GM12878 (cell line): ENCODE results near the gene TMC6. TPM values are rescaled to one million over a fixed set of nuclear protein-coding genes. Genes with fewer than 3 reads are reported as not detected.

Experiments used
- ATAC-seq: fragments of 200-7000 bp; cut with Tn5 transposase; 3 replicates; pipeline ENCODE4 v1.9.1; 2020; ENCODE audit warnings: mild to moderate bottlenecking, moderate library complexity
- BruUV-seq: library from RNA; stranded (reverse); fragments of 400-500 nt; replicated peaks from 2 replicates; lab custom pipeline; 2021; lab: Mats Ljungman, UMichigan
- CTCF ChIA-PET: fragments of 300-600 bp; sonication (Branson Sonifier 250); formaldehyde crosslinking; extraction: SDS; loops from one replicate; lab custom pipeline; 2021; ENCODE audit warnings: inconsistent platforms; lab: Yijun Ruan, JAX
- POLR2A ChIA-PET: fragments of 350-600 bp; formaldehyde crosslinking; extraction: SDS; loops from one replicate; lab custom pipeline; 2021; ENCODE audit warnings: inconsistent platforms; lab: Charles Lee
- RAD21 ChIA-PET: fragments of 300-600 bp; sonication (Branson Sonifier 250); formaldehyde crosslinking; loops from one replicate; lab custom pipeline; 2023; ENCODE audit warnings: antibody characterized with exemption; ENCODE audit not compliant: unreplicated experiment; lab: Charles Lee
- SMC1A ChIA-PET: fragments of 300-600 bp; sonication (Branson Sonifier 250); formaldehyde crosslinking; loops from one replicate; lab custom pipeline; 2023; ENCODE audit not compliant: unreplicated experiment, uncharacterized antibody; lab: Charles Lee
- DNase-seq: peaks from one replicate; pipeline ENCODE4 v3.0.0-alpha.2; 2011; ENCODE audit warnings: low read depth, low spot score
- FAIRE-seq: peaks from 3 replicates; lab custom pipeline; 2011; peaks lifted over from hg19 to GRCh38; lab: Jason Lieb, UNC
- H2AFZ ChIP-seq: 2 replicates; pipeline ENCODE4 v1.6.0; 2011; ENCODE audit warnings: low read depth, low read length, control low read depth; ENCODE audit not compliant: control insufficient read depth
- H3K27ac ChIP-seq: 2 replicates; pipeline ENCODE4 v1.5.1; 2011; ENCODE audit warnings: control low read depth; ENCODE audit not compliant: control insufficient read depth, insufficient read depth
- H3K27me3 ChIP-seq, 2 experiments: replicated peaks in 1 of 2; 2 replicates each; pipeline versions ENCODE4 v1.6.0 to v1.6.1; 2011; ENCODE audit warnings: low read length in 1 of 2; ENCODE audit not compliant: control insufficient read depth in 2 of 2, insufficient read depth in 2 of 2
- H3K36me3 ChIP-seq, 2 experiments: 2 replicates each; pipeline ENCODE4 v1.5.1; 2011; ENCODE audit warnings: low read length in 1 of 2; ENCODE audit not compliant: control insufficient read depth in 2 of 2, insufficient read depth in 2 of 2
- H3K4me1 ChIP-seq: 2 replicates; pipeline ENCODE4 v1.6.1; 2011; ENCODE audit warnings: mild to moderate bottlenecking, low read length, moderate library complexity, mixed read lengths; ENCODE audit not compliant: control insufficient read depth, insufficient read depth
- H3K4me2 ChIP-seq: 2 replicates; pipeline ENCODE4 v1.6.0; 2011; ENCODE audit warnings: control low read depth; ENCODE audit not compliant: control insufficient read depth, insufficient read depth
- H3K4me3 ChIP-seq: fragments of 200-600 bp; sonication (generic); 2 replicates; pipeline ENCODE4 v1.5.1; 2016
- H3K79me2 ChIP-seq: 2 replicates; pipeline ENCODE4 v1.6.0; 2011; ENCODE audit warnings: low read length; ENCODE audit not compliant: control insufficient read depth, insufficient read depth
- H3K9ac ChIP-seq: 2 replicates; pipeline ENCODE4 v1.8.0; 2011; ENCODE audit warnings: low read length, control low read depth, mixed read lengths; ENCODE audit not compliant: control insufficient read depth, insufficient read depth
- H3K9me3 ChIP-seq: replicated peaks from 3 replicates; pipeline ENCODE4 v1.5.1; 2011; ENCODE audit warnings: mild to moderate bottlenecking, low read length; ENCODE audit not compliant: control insufficient read depth, insufficient read depth
- H4K20me1 ChIP-seq: 2 replicates; pipeline ENCODE4 v1.6.0; 2011; ENCODE audit not compliant: control insufficient read depth, insufficient read depth
- CHD2 ChIP-seq: IDR thresholded peaks from 2 replicates; pipeline ENCODE4 v1.6.1; 2011; ENCODE audit warnings: low read depth, low read length, improper control_type of control experiment, borderline replicate concordance
- HDAC6 ChIP-seq: fragments of 200-600 bp; sonication (generic); IDR thresholded peaks from one replicate; pipeline ENCODE4 v1.8.0; 2017; ENCODE audit warnings: antibody characterized with exemption; ENCODE audit not compliant: unreplicated experiment
- IRF4 ChIP-seq: IDR thresholded peaks from 2 replicates; pipeline ENCODE4 v1.6.1; 2011; ENCODE audit warnings: low read depth, low read length
- JUND ChIP-seq: IDR thresholded peaks from 2 replicates; pipeline ENCODE4 v1.6.1; 2012; ENCODE audit warnings: low read depth, mild to moderate bottlenecking, low read length, improper control_type of control experiment, moderate library complexity
- MEF2B ChIP-seq: fragments of 450-650 bp; IDR thresholded peaks from 2 replicates; pipeline ENCODE4 v1.6.1; 2018; ENCODE audit warnings: mild to moderate bottlenecking, moderate library complexity; ENCODE audit not compliant: partially characterized antibody, poor library complexity, severe bottlenecking
- NFYA ChIP-seq: IDR thresholded peaks from 2 replicates; pipeline ENCODE4 v1.6.1; 2011; ENCODE audit warnings: low read depth, mild to moderate bottlenecking, low read length, improper control_type of control experiment, borderline replicate concordance
- PML ChIP-seq: IDR thresholded peaks from 2 replicates; pipeline ENCODE4 v1.6.1; 2012; ENCODE audit warnings: low read length, inconsistent platforms
- RAD51 ChIP-seq: fragments of 450-650 bp; IDR thresholded peaks from 2 replicates; pipeline ENCODE4 v1.6.1; 2016; ENCODE audit warnings: moderate library complexity, mild to moderate bottlenecking, inconsistent platforms
- RB1 ChIP-seq: fragments of 450-650 bp; formaldehyde crosslinking; IDR thresholded peaks from 2 replicates; pipeline ENCODE4 v1.6.1; 2017; ENCODE audit warnings: mild to moderate bottlenecking, borderline replicate concordance
- RUNX3 ChIP-seq: IDR thresholded peaks from 2 replicates; pipeline ENCODE4 v1.6.1; 2012; ENCODE audit warnings: low read length, inconsistent platforms
- SP1 ChIP-seq: IDR thresholded peaks from one replicate; pipeline ENCODE4 v1.6.1; 2011; ENCODE audit warnings: low read depth, low read length
- STAT3 ChIP-seq: IDR thresholded peaks from 2 replicates; pipeline ENCODE4 v1.6.1; 2011; ENCODE audit warnings: low read depth, low read length, improper control_type of control experiment
- TBL1XR1 ChIP-seq: IDR thresholded peaks from 2 replicates; pipeline ENCODE4 v1.6.1; 2012; ENCODE audit warnings: low read depth, low read length, improper control_type of control experiment
- TCF3 ChIP-seq: IDR thresholded peaks from 2 replicates; pipeline ENCODE4 v1.6.1; 2012; ENCODE audit warnings: low read depth, mild to moderate bottlenecking, low read length, borderline replicate concordance; ENCODE audit not compliant: insufficient read depth
- ZNF207 ChIP-seq: fragments of 450-650 bp; IDR thresholded peaks from 2 replicates; pipeline ENCODE4 v1.6.1; 2014; ENCODE audit warnings: antibody characterized with exemption, mild to moderate bottlenecking, borderline replicate concordance
- ZNF24 ChIP-seq: fragments of 450-650 bp; IDR thresholded peaks from 2 replicates; pipeline ENCODE4 v1.6.1; 2017; ENCODE audit warnings: antibody characterized with exemption, mild to moderate bottlenecking
- ZZZ3 ChIP-seq: IDR thresholded peaks from 2 replicates; pipeline ENCODE4 v1.6.1; 2011; ENCODE audit warnings: low read depth; ENCODE audit not compliant: control insufficient read depth, insufficient read length
- WGBS: methylation state at CpG from one replicate; pipeline ENCODE4 v1.1.6; 2016; ENCODE audit warnings: low lambda C conversion rate; ENCODE audit not compliant: insufficient replicate concordance, insufficient coverage; ENCODE audit errors: missing lambda C conversion rate; 5-methylcytosine and 5-hydroxymethylcytosine counted together
- in situ Hi-C: fragments of 300-500 bp; cut with MboI; formaldehyde crosslinking; loops from 9 replicates; pipeline ENCODE4 v1.14.3; 2018; ENCODE audit warnings: mixed read lengths
- intact Hi-C: fragments of 100-400 bp; cut with micrococcal nuclease; formaldehyde crosslinking; loops from one replicate; pipeline ENCODE4 v1.14.2; 2022; ENCODE audit not compliant: unreplicated experiment
- polyA plus RNA-seq, 11 experiments: library from polyadenylated mRNA; depleted of rRNA in 4 of 11; unstranded in 6 of 11; stranded (reverse) in 5 of 11; fragments of >200 nt; fragmentation: Nextera tagmentation in 4 of 11; fragmentation: Illumina TruSeq in 1 of 11; extraction: Ambion mirVana in 4 of 11; extraction: Trizol in 1 of 11; gene quantifications; 1 replicate in 1 of 11; 2 replicates in 10 of 11; pipeline versions ENCODE4 v1.2.1 to v1.2.3, GENCODE V29; 2011 to 2016; ENCODE audit warnings: inconsistent platforms in 2 of 11, missing spikeins in 2 of 11, low read depth in 1 of 11
- total RNA-seq, 4 experiments: library from RNA; depleted of rRNA in 3 of 4; stranded (reverse); fragments of >200 nt in 3 of 4; fragmentation: Illumina TruSeq in 1 of 4; extraction: Trizol in 1 of 4; gene quantifications; 2 replicates each; pipeline versions ENCODE4 v1.2.1 to v1.2.3, GENCODE V29; 2013 to 2021
- TF ChIP-seq, protein P1 (sequence below): fragments of 450-650 bp; IDR thresholded peaks from 2 replicates; pipeline ENCODE4 v1.6.1; 2017; ENCODE audit warnings: borderline replicate concordance
- TF ChIP-seq, protein P2 (sequence below): fragments of 450-650 bp; IDR thresholded peaks from 2 replicates; pipeline ENCODE4 v1.6.1; 2018; ENCODE audit warnings: mild to moderate bottlenecking, low read depth, moderate library complexity; ENCODE audit not compliant: partially characterized antibody

The TMC6 gene
- total and polyA plus RNA-seq, 10 of the 15 experiments (the other 5 are each of a cell fraction or from before 2014, with no cell fraction given): 1.9 to 232 (median 60.6) TPM

DNA sequence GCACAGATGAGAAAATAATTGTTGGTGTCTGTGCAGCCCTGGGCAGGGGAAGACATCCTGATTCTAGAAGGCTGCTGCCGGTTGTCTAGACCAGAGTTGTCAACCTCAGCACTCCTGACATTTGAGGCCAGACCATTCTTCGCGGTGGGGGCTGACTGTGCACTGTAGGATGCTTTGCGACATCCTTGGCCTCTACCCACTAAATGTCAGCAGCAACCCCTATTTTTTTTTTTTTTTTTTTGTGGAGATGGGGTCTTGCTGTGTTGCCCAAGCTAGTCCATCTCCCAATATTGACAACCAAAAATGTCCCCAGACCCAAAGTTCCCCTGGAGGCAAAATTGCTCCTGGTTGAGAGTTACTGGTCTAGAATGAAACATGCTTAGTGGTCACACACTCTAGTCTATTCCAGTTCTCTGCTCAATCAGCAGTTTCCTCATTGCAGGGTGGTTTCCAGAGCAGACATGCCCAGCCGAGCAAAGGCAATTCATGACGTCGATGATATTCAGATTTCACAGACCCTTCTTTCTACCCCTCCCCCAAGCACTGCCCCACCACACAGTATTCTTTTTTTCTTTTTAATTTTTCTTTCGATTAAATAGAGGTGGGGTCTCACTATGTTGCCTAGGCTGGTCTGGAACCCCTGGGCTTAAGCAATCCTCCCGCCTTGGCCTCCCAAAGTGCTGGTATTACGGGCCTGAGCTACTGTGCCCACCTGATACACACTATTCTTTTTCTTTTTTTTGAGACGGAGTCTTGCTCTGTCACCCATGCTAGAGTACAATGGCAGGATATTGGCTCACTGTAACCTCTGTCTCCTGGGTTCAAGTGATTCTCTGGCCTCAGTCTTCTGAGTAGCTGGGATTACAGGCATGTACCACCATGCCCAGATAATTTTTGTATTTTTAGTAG is 26.6 kb upstream of the TMC6 start:
- RAD21 ChIA-PET: interaction anchor here (0.6 to 3.8 kb wide), 6 partner anchors 10 to 27 kb away, joined by 3 to 29 read pairs (median 8); partner anchors contain the start of gene C17orf99
- H3K4me2 ChIP-seq: peak overlapping the region; percentile 69
- H3K9ac ChIP-seq: peak overlapping the region; percentile 69
- no peaks in the 10 kb centered on the region for H3K27me3 ChIP-seq
- 15% methylated on average over 11 of the region's 11 CpGs for WGBS
- peak; percentile 97 for DNase-seq
- CTCF ChIA-PET: interaction anchor here (1.0 to 1.4 kb wide), 3 partner anchors 14 to 21 kb away, joined by 3 to 4 read pairs (median 4); no protein-coding TSS in a partner anchor
- FAIRE-seq: peak; percentile 98
- no peaks in the 10 kb centered on the region for H4K20me1 ChIP-seq
- SMC1A ChIA-PET: interaction anchor here (0.6 to 1.7 kb wide), 7 partner anchors 11 to 69 kb away, joined by 3 to 5 read pairs (median 3); partner anchors contain the start of gene SYNGR2
- peak overlapping the region; percentile 93 for H3K27ac ChIP-seq
- in situ Hi-C loops (loop anchor here (10.0 to 25.0 kb wide), 2 partner anchors 700 to 1893 kb away; partner anchors contain the start of gene UBALD2), intact Hi-C loops (loop anchor here (2.0 to 10.0 kb wide), 2 partner anchors 14 to 710 kb away; partner anchors contain the start of gene SYNGR2)
- H3K4me1 ChIP-seq: peaks cover 64% of the 10 kb centered on the region
- POLR2A ChIA-PET: interaction anchor here (0.6 to 2.6 kb wide), 12 partner anchors 9 to 658 kb away, joined by 3 to 14 read pairs (median 5); partner anchors contain the start of genes C17orf99, TMC6 and TMC8
- H3K9me3 ChIP-seq: no peaks in the 10 kb centered on the region
- peak overlapping the region; percentile 20 for H2AFZ ChIP-seq
- H3K36me3 ChIP-seq: no peaks in the 10 kb centered on the region
- BruUV-seq: no TSS peak
- H3K4me3 ChIP-seq: no peak overlapping the region
- peak; percentile 80 for ATAC-seq
- no peaks in the 10 kb centered on the region; the same call in 1 of the 2 replicates for H3K79me2 ChIP-seq
- TF ChIP-seq TBL1XR1: peak; percentile 83; the same call in 1 of the 2 replicates
- peak; percentile 95 for TF ChIP-seq RUNX3
- TF ChIP-seq, protein P1, sequence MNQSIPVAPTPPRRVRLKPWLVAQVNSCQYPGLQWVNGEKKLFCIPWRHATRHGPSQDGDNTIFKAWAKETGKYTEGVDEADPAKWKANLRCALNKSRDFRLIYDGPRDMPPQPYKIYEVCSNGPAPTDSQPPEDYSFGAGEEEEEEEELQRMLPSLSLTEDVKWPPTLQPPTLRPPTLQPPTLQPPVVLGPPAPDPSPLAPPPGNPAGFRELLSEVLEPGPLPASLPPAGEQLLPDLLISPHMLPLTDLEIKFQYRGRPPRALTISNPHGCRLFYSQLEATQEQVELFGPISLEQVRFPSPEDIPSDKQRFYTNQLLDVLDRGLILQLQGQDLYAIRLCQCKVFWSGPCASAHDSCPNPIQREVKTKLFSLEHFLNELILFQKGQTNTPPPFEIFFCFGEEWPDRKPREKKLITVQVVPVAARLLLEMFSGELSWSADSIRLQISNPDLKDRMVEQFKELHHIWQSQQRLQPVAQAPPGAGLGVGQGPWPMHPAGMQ: no peak
- TF ChIP-seq NFYA: no peak
- peak; percentile 94 for TF ChIP-seq JUND
- TF ChIP-seq IRF4: no peak
- TF ChIP-seq ZNF207: peak; percentile 95
- TF ChIP-seq HDAC6: no peak
- TF ChIP-seq TCF3: no peak
- 0 out of 2 replicates have a peak, but pooled peaks have one; percentile 21 for TF ChIP-seq RAD51
- TF ChIP-seq MEF2B: peak; percentile 49
- TF ChIP-seq, protein P2, sequence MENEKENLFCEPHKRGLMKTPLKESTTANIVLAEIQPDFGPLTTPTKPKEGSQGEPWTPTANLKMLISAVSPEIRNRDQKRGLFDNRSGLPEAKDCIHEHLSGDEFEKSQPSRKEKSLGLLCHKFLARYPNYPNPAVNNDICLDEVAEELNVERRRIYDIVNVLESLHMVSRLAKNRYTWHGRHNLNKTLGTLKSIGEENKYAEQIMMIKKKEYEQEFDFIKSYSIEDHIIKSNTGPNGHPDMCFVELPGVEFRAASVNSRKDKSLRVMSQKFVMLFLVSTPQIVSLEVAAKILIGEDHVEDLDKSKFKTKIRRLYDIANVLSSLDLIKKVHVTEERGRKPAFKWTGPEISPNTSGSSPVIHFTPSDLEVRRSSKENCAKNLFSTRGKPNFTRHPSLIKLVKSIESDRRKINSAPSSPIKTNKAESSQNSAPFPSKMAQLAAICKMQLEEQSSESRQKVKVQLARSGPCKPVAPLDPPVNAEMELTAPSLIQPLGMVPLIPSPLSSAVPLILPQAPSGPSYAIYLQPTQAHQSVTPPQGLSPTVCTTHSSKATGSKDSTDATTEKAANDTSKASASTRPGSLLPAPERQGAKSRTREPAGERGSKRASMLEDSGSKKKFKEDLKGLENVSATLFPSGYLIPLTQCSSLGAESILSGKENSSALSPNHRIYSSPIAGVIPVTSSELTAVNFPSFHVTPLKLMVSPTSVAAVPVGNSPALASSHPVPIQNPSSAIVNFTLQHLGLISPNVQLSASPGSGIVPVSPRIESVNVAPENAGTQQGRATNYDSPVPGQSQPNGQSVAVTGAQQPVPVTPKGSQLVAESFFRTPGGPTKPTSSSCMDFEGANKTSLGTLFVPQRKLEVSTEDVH: peak; percentile 69
- 0 out of 2 replicates have a peak, but pooled peaks have one; percentile 37 for TF ChIP-seq STAT3
- TF ChIP-seq RB1: peak; percentile 46; the same call in 1 of the 2 replicates
- no peak for TF ChIP-seq ZZZ3
- peak; percentile 90 for TF ChIP-seq SP1
- no peak; the same call in 1 of the 2 replicates for TF ChIP-seq ZNF24
- TF ChIP-seq CHD2: peak; percentile 85
- peak; percentile 87 for TF ChIP-seq PML
